HEK293 (cell line): ENCODE measurements around the gene SPTBN1.

Experiments
- CTCF ChIA-PET: fragments of 350-600 bp; formaldehyde crosslinking; extraction: SDS; loops from one replicate; lab custom pipeline; 2021; ENCODE audit warnings: antibody characterized with exemption; lab: Yijun Ruan, JAX
- POLR2A ChIA-PET: fragments of 300-600 bp; formaldehyde crosslinking; extraction: SDS; loops from one replicate; lab custom pipeline; 2020; ENCODE audit warnings: antibody characterized with exemption, inconsistent platforms; lab: Yijun Ruan, JAX
- H3K27ac ChIP-seq: fragments of 200-500 bp; sonication (Bioruptor generic); 2 replicates; pipeline ENCODE4 v1.5.1; 2014; ENCODE audit warnings: low read depth, low read length, control low read depth, inconsistent platforms; ENCODE audit errors: extremely low read depth
- H3K36me3 ChIP-seq, 2 experiments: fragments of 200-500 bp in 1 of 2; sonication (Bioruptor generic) in 1 of 2; 1 replicate in 1 of 2; 2 replicates in 1 of 2; pipeline ENCODE4 v1.5.1; 2014 to 2017; ENCODE audit warnings: inconsistent platforms in 2 of 2, low read length in 2 of 2; ENCODE audit not compliant: control insufficient read depth in 2 of 2, insufficient read depth in 1 of 2
- H3K4me1 ChIP-seq: fragments of 200-500 bp; sonication (Bioruptor generic); 2 replicates; pipeline ENCODE4 v1.5.1; 2014; ENCODE audit warnings: mild to moderate bottlenecking, low read length, inconsistent platforms; ENCODE audit not compliant: control insufficient read depth, insufficient read depth
- H3K4me3 ChIP-seq: 2 replicates; pipeline ENCODE4 v1.5.1; 2011; ENCODE audit warnings: low read depth, mild to moderate bottlenecking, control low read depth, low read length, moderate library complexity
- H3K9me3 ChIP-seq: fragments of 200-500 bp; sonication (Bioruptor generic); 2 replicates; pipeline ENCODE4 v1.5.1; 2014; ENCODE audit warnings: low read depth, low read length, inconsistent platforms; ENCODE audit not compliant: control insufficient read depth, insufficient read depth
- ATF2 ChIP-seq: fragments of 450-650 bp; formaldehyde crosslinking; IDR thresholded peaks from 2 replicates; pipeline ENCODE4 v1.5.1; 2016; ENCODE audit warnings: missing biosample characterization, missing genetic modification characterization, low read depth
- HOXC10 ChIP-seq: sonication (generic); formaldehyde crosslinking; IDR thresholded peaks from 2 replicates; pipeline ENCODE4 v1.8.1; 2023; ENCODE audit warnings: mild to moderate bottlenecking, missing genetic modification reagents
- HOXD13 ChIP-seq: sonication (generic); formaldehyde crosslinking; IDR thresholded peaks from 2 replicates; pipeline ENCODE4 v1.8.0; 2022; ENCODE audit warnings: missing genetic modification reagents, borderline replicate concordance
- MYNN ChIP-seq: fragments of 450-650 bp; formaldehyde crosslinking; IDR thresholded peaks from 2 replicates; pipeline ENCODE4 v1.5.1; 2016; ENCODE audit warnings: missing biosample characterization, missing genetic modification characterization, borderline replicate concordance
- PBX3 ChIP-seq: sonication (generic); formaldehyde crosslinking; IDR thresholded peaks from 2 replicates; pipeline ENCODE4 v1.8.1; 2022; ENCODE audit warnings: mild to moderate bottlenecking, moderate library complexity, missing genetic modification reagents
- RBAK ChIP-seq: fragments of 450-650 bp; formaldehyde crosslinking; IDR thresholded peaks from 2 replicates; pipeline ENCODE4 v1.5.1; 2016; ENCODE audit warnings: missing biosample characterization, missing genetic modification characterization
- REST ChIP-seq: fragments of 450-650 bp; formaldehyde crosslinking; IDR thresholded peaks from 2 replicates; pipeline ENCODE4 v1.5.1; 2016; ENCODE audit warnings: missing biosample characterization, missing genetic modification characterization
- ZBTB49 ChIP-seq: fragments of 450-650 bp; formaldehyde crosslinking; IDR thresholded peaks from 2 replicates; pipeline ENCODE4 v1.5.1; 2016; ENCODE audit warnings: missing biosample characterization, missing genetic modification characterization, low read depth
- ZBTB7A ChIP-seq: fragments of 450-650 bp; formaldehyde crosslinking; IDR thresholded peaks from 2 replicates; pipeline ENCODE4 v1.5.1; 2016; ENCODE audit warnings: low read depth, missing biosample characterization, missing genetic modification characterization
- ZNF274 ChIP-seq, 2 experiments: fragments of 200-500 bp in 1 of 2; fragments of 450-650 bp in 1 of 2; sonication (Bioruptor generic) in 1 of 2; formaldehyde crosslinking in 1 of 2; IDR thresholded peaks; 2 replicates each; pipeline versions ENCODE4 v1.5.1 to v1.6.1; 2014 to 2016; ENCODE audit warnings: borderline replicate concordance in 1 of 2, inconsistent platforms in 1 of 2, low read length in 1 of 2, missing biosample characterization in 1 of 2, missing genetic modification characterization in 1 of 2
- ZNF292 ChIP-seq: fragments of 450-650 bp; formaldehyde crosslinking; IDR thresholded peaks from 2 replicates; pipeline ENCODE4 v1.5.1; 2016; ENCODE audit warnings: low read depth, missing biosample characterization, missing genetic modification characterization, borderline replicate concordance
- ZNF37A ChIP-seq: fragments of 450-650 bp; IDR thresholded peaks from 2 replicates; pipeline ENCODE4 v1.5.1; 2018; ENCODE audit warnings: missing biosample characterization, missing genetic modification characterization
- ZNF398 ChIP-seq: fragments of 450-650 bp; formaldehyde crosslinking; IDR thresholded peaks from 2 replicates; pipeline ENCODE4 v1.5.1; 2017; ENCODE audit warnings: missing biosample characterization, missing genetic modification characterization
- ZNF404 ChIP-seq: fragments of 450-650 bp; formaldehyde crosslinking; IDR thresholded peaks from 2 replicates; pipeline ENCODE4 v1.5.1; 2017; ENCODE audit warnings: missing biosample characterization, missing genetic modification characterization
- ZNF513 ChIP-seq: fragments of 450-650 bp; IDR thresholded peaks from 2 replicates; pipeline ENCODE4 v1.5.1; 2018; ENCODE audit warnings: missing biosample characterization, missing genetic modification characterization
- ZNF521 ChIP-seq: fragments of 450-650 bp; formaldehyde crosslinking; IDR thresholded peaks from 2 replicates; pipeline ENCODE4 v1.5.1; 2017; ENCODE audit warnings: missing biosample characterization, mild to moderate bottlenecking, missing genetic modification characterization
- ZNF677 ChIP-seq: fragments of 450-650 bp; IDR thresholded peaks from 2 replicates; pipeline ENCODE4 v1.5.0; 2018; ENCODE audit warnings: missing biosample characterization, mild to moderate bottlenecking, missing genetic modification characterization, moderate library complexity
- ZNF768 ChIP-seq: fragments of 450-650 bp; formaldehyde crosslinking; IDR thresholded peaks from 2 replicates; pipeline ENCODE4 v1.5.1; 2018; ENCODE audit warnings: missing biosample characterization, mild to moderate bottlenecking, missing genetic modification characterization
- ZSCAN30 ChIP-seq: fragments of 450-650 bp; IDR thresholded peaks from 2 replicates; pipeline ENCODE4 v1.5.1; 2018; ENCODE audit warnings: missing biosample characterization, mild to moderate bottlenecking, missing genetic modification characterization, moderate library complexity

SPTBN1 gene

GRCh38 chr2:54424555-54425163 lies 31.5 kb upstream of the SPTBN1 start (continued):
- TF ChIP-seq REST (tag by site-specific recombination), result no peak

- TF ChIP-seq ATF2 (tag by site-specific recombination) (no peak), ZNF37A (tag by site-specific recombination) (no peak), ZNF274 (IDR thresholded peaks at IDR 0.05; ENCODE audit: low read length) (no peak), ZNF274 (tag by site-specific recombination; IDR thresholded peaks at IDR 0.05; ENCODE audit: borderline replicate concordance) (no peak), ZNF404 (no peak), ZSCAN30 (tag by site-specific recombination) (no peak), MYNN (no peak), PBX3 (CRISPR knock-in tag) (no peak), ZNF768 (tag by site-specific recombination) (no peak), ZNF513 (tag by site-specific recombination) (no peak), ZNF521 (tag by site-specific recombination) (no peak)
- TF ChIP-seq, all 188 proteins: peak for 0
- Histone ChIP-seq H3K4me3 (no peak overlapping the region), H3K36me3 (no peaks in the 10 kb centered on the region), H3K4me1 (no peaks in the 10 kb centered on the region), H3K9me3 (no peaks in the 10 kb centered on the region), H3K27ac (no peak overlapping the region)
- ChIA-PET CTCF (interaction anchor here (1.2 kb wide), 1 partner anchor 101 kb away, joined by 3 read pairs; no protein-coding TSS in a partner anchor), POLR2A (no interaction called here)
Observed at GRCh38 chr2:54428108-54428831, 27.9 kb upstream of the SPTBN1 start.

- Histone ChIP-seq H3K27ac (no peak overlapping the region), H3K36me3 (no peaks in the 10 kb centered on the region), H3K9me3 (no peaks in the 10 kb centered on the region), H3K4me1 (no peaks in the 10 kb centered on the region), H3K4me3 (no peak overlapping the region)
- ChIA-PET POLR2A (no interaction called here), CTCF (no interaction called here)
- TF ChIP-seq ZNF677 (no peak), HOXD13 (no peak), ZBTB49 (no peak), RBAK (tag by site-specific recombination) (no peak), ZNF398 (tag by site-specific recombination) (no peak), ZBTB7A (no peak), HOXC10 (CRISPR knock-in tag) (no peak), ZNF292 (tag by site-specific recombination) (no peak)
Observed at GRCh38 chr2:54429054-54429453, 27.1 kb upstream of the SPTBN1 start.
